DMS114 treated with DMSO at 0.1 percent for 48 hours (cell line): ENCODE data around the gene DGUOK.
"Not testable (repeated sequence)": the region's sequence is repeated elsewhere in the genome, so short reads cannot be mapped to it uniquely, and the experiment has no call there.

Experiments
- DNase-seq: peaks from one replicate; lab custom pipeline; 2025; ENCODE audit not compliant: unreplicated experiment; lab: John Stamatoyannopoulos, UW

The DGUOK gene

GRCh38 chr2:73899801-73900336 is 26.8 kb upstream of the DGUOK start:
- DNase-seq, result no peak

- no peak for DNase-seq
These were observed 25.5 kb upstream of the DGUOK start for GRCh38 chr2:73901143-73901542.

- no peak for DNase-seq
These were observed 24.4 kb upstream of the DGUOK start for GRCh38 chr2:73902284-73902683.

GRCh38 chr2:73903313-73903712 is 23.4 kb upstream of the DGUOK start:
- no peak for DNase-seq

- not testable (repeated sequence) for DNase-seq
These were observed 22.6 kb upstream of the DGUOK start for GRCh38 chr2:73903949-73904613.

GRCh38 chr2:73904952-73905351 is 21.7 kb upstream of the DGUOK start:
- no peak for DNase-seq

GRCh38 chr2:73906847-73907505 is 19.7 kb upstream of the DGUOK start:
- DNase-seq, result no peak

GRCh38 chr2:73907840-73908452 is 18.7 kb upstream of the DGUOK start:
- no peak for DNase-seq

GRCh38 chr2:73908689-73909652 is 17.7 kb upstream of the DGUOK start:
- no peak for DNase-seq

GRCh38 chr2:73910873-73911547 is 15.7 kb upstream of the DGUOK start:
- no peak for DNase-seq

- no peak for DNase-seq
These were observed 15.0 kb upstream of the DGUOK start for GRCh38 chr2:73911548-73912208.

GRCh38 chr2:73913414-73914054 is 13.1 kb upstream of the DGUOK start:
- DNase-seq, result no peak

- DNase-seq, result no peak
These were observed 12.0 kb upstream of the DGUOK start for GRCh38 chr2:73914667-73915066.

GRCh38 chr2:73915437-73915993 is 11.2 kb upstream of the DGUOK start:
- DNase-seq, result no peak

- DNase-seq, result no peak
These were observed 10.0 kb upstream of the DGUOK start for GRCh38 chr2:73916666-73917065.

GRCh38 chr2:73917296-73917695 is 9.4 kb upstream of the DGUOK start:
- DNase-seq, result no peak

- DNase-seq, result no peak
These were observed 8.9 kb upstream of the DGUOK start for GRCh38 chr2:73917696-73918207.

- no peak for DNase-seq
These were observed 7.8 kb upstream of the DGUOK start for GRCh38 chr2:73918856-73919255.
